Ovary (tissue), 3 donors: ENCODE results near the gene HSPB7.

Source experiments
- EP300 ChIP-seq: sonication (generic); formaldehyde crosslinking; IDR thresholded peaks from one replicate; pipeline ENCODE4 v1.6.1; 2017; ENCODE audit warnings: antibody characterized with exemption
- TF ChIP-seq, protein P1 (sequence below), 3 donors: fragments of 450-650 bp in 2 of 3; fragments of 200-600 bp in 1 of 3; IDR thresholded peaks; one replicate each; pipeline versions ENCODE4 v1.5.1 to v1.8.0; 2016 to 2022; ENCODE audit warnings: antibody characterized with exemption in 3 of 3, mild to moderate bottlenecking in 1 of 3
- donor health status: DM: no; HTN: no; CAD: no.

DNA sequence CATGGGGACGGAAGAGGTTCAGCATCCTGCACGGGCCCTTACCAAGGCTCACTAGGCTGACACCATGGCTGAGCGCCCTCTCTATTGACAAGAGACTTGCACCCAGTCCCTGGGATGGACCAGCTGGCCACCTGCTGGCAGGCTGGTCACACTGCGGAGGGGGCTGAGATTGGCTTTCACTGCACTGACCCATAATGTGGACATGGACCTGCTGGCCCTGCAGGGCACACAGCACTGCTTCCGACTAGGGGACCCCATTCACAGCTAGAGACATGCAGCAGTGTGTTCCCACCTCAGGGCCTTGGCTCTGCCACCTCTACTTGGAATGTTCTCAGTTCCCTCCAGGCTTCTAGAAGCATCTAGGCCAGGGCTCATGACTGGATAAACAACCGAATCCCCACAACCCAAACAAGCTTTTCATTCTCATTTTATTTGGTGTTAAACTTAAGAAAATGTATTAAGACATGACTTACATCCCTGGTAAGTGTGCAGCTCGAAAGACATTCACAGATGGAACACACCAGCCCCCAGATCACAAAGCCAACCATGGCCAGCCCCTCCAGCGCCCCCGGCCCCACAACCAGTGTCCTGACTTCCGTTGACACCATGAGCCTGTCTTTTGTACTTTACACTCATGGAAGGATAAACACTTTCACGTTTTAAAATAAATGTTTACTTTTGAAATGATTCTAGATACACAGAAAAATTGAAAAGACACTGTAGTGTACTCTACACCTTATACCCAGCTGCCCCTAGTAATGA lies 23.1 kb downstream of the HSPB7 start:
- TF ChIP-seq EP300, result no peak
- TF ChIP-seq, protein P1, sequence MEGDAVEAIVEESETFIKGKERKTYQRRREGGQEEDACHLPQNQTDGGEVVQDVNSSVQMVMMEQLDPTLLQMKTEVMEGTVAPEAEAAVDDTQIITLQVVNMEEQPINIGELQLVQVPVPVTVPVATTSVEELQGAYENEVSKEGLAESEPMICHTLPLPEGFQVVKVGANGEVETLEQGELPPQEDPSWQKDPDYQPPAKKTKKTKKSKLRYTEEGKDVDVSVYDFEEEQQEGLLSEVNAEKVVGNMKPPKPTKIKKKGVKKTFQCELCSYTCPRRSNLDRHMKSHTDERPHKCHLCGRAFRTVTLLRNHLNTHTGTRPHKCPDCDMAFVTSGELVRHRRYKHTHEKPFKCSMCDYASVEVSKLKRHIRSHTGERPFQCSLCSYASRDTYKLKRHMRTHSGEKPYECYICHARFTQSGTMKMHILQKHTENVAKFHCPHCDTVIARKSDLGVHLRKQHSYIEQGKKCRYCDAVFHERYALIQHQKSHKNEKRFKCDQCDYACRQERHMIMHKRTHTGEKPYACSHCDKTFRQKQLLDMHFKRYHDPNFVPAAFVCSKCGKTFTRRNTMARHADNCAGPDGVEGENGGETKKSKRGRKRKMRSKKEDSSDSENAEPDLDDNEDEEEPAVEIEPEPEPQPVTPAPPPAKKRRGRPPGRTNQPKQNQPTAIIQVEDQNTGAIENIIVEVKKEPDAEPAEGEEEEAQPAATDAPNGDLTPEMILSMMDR (IDR thresholded peaks at IDR 0.05), result peak; percentile 23 to 88 (median 80)
